ENCODE measurements around the gene PPP2R2C. TPM values are rescaled to one million over a fixed set of nuclear protein-coding genes. Genes with fewer than 3 reads are reported as not detected.
A peak's percentile ranks its signal among the peaks of the same experiment; 100 is the strongest.

PPP2R2C gene
- total RNA-seq, 1 experiment from 2014 or later, result 32.9 TPM

GRCh38 chr4:6324461-6324998 is 147.9 kb downstream of the PPP2R2C start:
- ATAC-seq (no peak), DNase-seq (ENCODE audit: low read depth, low spot score) (no peak)
- Histone ChIP-seq H3K4me2 (ENCODE audit: low read length) (peak overlapping the region; percentile 54; the same call in 1 of the 2 replicates), H2AFZ (ENCODE audit: low read depth, low read length, poor library complexity, severe bottlenecking) (no peak overlapping the region), H3K4me1 (ENCODE audit: control insufficient read depth in 1 of 2, insufficient read depth in 2 of 2, low read length in 2 of 2) (peaks cover 8 to 16% of the 10 kb centered on the region in 2 experiments), H3K27ac (ENCODE audit: low read depth, low read length) (no peak overlapping the region), H3K9me3 (ENCODE audit: control insufficient read depth in 1 of 2, insufficient read depth in 1 of 2, low read depth in 1 of 2, low read length in 2 of 2) (no peaks in the 10 kb centered on the region), H3K4me3 (replicated peaks in 1 of 2; ENCODE audit: low read depth in 1 of 2, low read length in 2 of 2) (no peak overlapping the region), H3K36me3 (ENCODE audit: control insufficient read depth in 1 of 2, insufficient read depth in 2 of 2, low read length in 2 of 2) (no peaks in the 10 kb centered on the region), H3K9me2 (ENCODE audit: insufficient read depth) (no peaks in the 10 kb centered on the region), H3K9ac (ENCODE audit: low read length) (no peak overlapping the region), H3K27me3 (ENCODE audit: insufficient read depth, low read length) (no peaks in the 10 kb centered on the region), H3K79me2 (ENCODE audit: insufficient read depth, low read length) (no peaks in the 10 kb centered on the region), H4K20me1 (ENCODE audit: insufficient read depth) (no peaks in the 10 kb centered on the region)
- intact Hi-C loops (cut with micrococcal nuclease), result no loop called here
- POLR2A ChIA-PET, result no interaction called here
- BruUV-seq (replicated peaks), result no TSS peak
- CTCF ChIA-PET, result interaction anchor here (2.0 to 12.2 kb wide), 2 partner anchors 10 to 72 kb away, joined by 7 to 201 read pairs; no protein-coding TSS in a partner anchor
- RAD21 ChIA-PET (ENCODE audit: low non-redundant PET in 1 of 2, low total read pairs in 2 of 2, uncharacterized antibody in 2 of 2, unreplicated experiment in 2 of 2), result no interaction called here
- TF ChIP-seq POLR2AphosphoS5 (IDR thresholded peaks at IDR 0.05; ENCODE audit: low read depth, low read length) (no peak), EZH2 (IDR thresholded peaks at IDR 0.05) (no peak), ZNF274 (IDR thresholded peaks at IDR 0.05; ENCODE audit: low read depth, low read length) (no peak), EGR1 (IDR thresholded peaks at IDR 0.05; ENCODE audit: low read depth) (no peak), SP1 (IDR thresholded peaks at IDR 0.05; ENCODE audit: low read depth) (no peak), FOSL1 (IDR thresholded peaks at IDR 0.05; ENCODE audit: low read depth) (no peak), EZH2phosphoT487 (IDR thresholded peaks at IDR 0.05; ENCODE audit: borderline replicate concordance) (no peak), REST (IDR thresholded peaks at IDR 0.05; ENCODE audit: low read depth) (no peak)

All from HCT116 (cell line).